Measurements from ENCODE around the gene USP17L21. TPM values are rescaled to one million over a fixed set of nuclear protein-coding genes. Genes with fewer than 3 reads are reported as not detected.
"Not testable (repeated sequence)": the region's sequence is repeated elsewhere in the genome, so short reads cannot be mapped to it uniquely, and the experiment has no call there.

USP17L21 gene, protein sequence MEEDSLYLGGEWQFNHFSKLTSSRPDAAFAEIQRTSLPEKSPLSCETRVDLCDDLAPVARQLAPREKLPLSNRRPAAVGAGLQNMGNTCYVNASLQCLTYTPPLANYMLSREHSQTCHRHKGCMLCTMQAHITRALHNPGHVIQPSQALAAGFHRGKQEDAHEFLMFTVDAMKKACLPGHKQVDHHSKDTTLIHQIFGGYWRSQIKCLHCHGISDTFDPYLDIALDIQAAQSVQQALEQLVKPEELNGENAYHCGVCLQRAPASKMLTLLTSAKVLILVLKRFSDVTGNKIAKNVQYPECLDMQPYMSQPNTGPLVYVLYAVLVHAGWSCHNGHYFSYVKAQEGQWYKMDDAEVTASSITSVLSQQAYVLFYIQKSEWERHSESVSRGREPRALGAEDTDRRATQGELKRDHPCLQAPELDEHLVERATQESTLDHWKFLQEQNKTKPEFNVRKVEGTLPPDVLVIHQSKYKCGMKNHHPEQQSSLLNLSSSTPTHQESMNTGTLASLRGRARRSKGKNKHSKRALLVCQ
- not detected in 2 replicates for total RNA-seq (2021)
- Bru-seq, nascent RNA = not detected
- not detected for BruChase-seq, experiment 1, labeled RNA remaining after a 2-hour chase
- not detected for BruChase-seq, experiment 2, labeled RNA remaining after a 6-hour chase
- long read RNA-seq = 0 reads

DNA sequence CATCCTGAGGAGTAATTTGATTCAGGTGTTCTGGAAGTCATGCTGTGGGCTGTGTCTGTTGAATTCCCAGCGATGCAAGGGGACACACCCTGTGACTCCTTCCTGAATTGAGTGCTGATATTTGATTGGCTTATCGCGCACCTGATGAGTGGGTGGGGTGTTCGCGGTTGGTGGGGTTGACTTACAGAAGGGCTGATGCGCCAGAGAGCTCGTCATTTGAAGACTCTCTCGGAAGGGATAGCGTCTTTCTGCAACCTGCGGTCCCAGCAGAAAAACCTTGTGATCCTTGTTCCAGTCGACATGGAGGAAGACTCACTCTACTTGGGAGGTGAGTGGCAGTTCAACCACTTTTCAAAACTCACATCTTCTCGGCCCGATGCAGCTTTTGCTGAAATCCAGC is at the start of gene USP17L21:
TSS of gene USP17L21 (plus strand) at position 301 of the 400 bp plus-strand sequence. CDS start at position 301, 0 bp downstream.
- CTCF ChIA-PET; H3K27me3 ChIP-seq (replicated peaks; ENCODE audit: insufficient read depth, low read depth, low read length, poor library complexity); H3K36me3 ChIP-seq (ENCODE audit: insufficient read depth, low read length, poor library complexity, severe bottlenecking); H3K4me1 ChIP-seq (ENCODE audit: insufficient read depth, low read length, poor library complexity, severe bottlenecking); H3K27ac ChIP-seq (ENCODE audit: low read depth, low read length, poor library complexity, severe bottlenecking); H3K4me3 ChIP-seq (ENCODE audit: low read depth, low read length, poor library complexity, severe bottlenecking); BruUV-seq (replicated peaks); DNase-seq (ENCODE audit: low spot score); POLR2A ChIA-PET (ENCODE audit: low non-redundant PET); intact Hi-C loops (cut with micrococcal nuclease; ENCODE audit: unreplicated experiment); H3K9me3 ChIP-seq (ENCODE audit: low read depth, low read length, poor library complexity, severe bottlenecking): not testable (repeated sequence)

DNA sequence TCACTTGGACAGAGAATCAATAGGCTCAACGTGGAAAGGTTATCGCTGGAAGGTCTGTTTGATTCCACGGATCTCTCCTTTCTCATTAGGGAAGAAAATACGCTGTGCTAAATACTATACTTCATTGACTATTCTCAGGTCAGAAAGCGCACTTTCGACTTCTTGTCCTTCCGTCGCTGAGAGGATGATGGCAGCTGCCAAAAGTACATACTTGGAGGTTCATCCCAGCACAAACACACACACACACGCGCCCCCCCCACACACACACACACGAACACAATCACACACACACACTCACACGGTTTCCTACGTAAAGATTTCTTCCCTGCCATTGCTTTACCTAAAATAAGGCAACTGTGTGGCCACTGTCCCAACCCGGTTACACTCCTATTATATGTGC is 48.0 kb upstream of the USP17L21 start:
- not testable (repeated sequence) for BruUV-seq (replicated peaks)

DNA sequence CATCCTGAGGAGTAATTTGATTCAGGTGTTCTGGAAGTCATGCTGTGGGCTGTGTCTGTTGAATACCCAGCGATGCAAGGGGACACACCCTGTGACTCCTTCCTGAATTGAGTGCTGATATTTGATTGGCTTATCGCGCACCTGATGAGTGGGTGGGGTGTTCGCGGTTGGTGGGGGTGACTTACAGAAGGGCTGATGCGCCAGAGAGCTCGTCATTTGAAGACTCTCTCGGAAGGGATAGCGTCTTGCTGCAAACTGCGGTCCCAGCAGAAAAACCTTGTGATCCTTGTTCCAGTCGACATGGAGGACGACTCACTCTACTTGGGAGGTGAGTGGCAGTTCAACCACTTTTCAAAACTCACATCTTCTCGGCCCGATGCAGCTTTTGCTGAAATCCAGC is 47.6 kb upstream of the USP17L21 start, which contains the start of gene USP17L11:
TSS of gene USP17L11 (plus strand) at position 301 of the 400 bp plus-strand sequence. CDS start at position 301, 0 bp downstream.
- CTCF ChIA-PET; H3K27ac ChIP-seq (ENCODE audit: low read depth, low read length, poor library complexity, severe bottlenecking); H3K4me1 ChIP-seq (ENCODE audit: insufficient read depth, low read length, poor library complexity, severe bottlenecking); BruUV-seq (replicated peaks); H3K27me3 ChIP-seq (replicated peaks; ENCODE audit: insufficient read depth, low read depth, low read length, poor library complexity); intact Hi-C loops (cut with micrococcal nuclease; ENCODE audit: unreplicated experiment); H3K4me3 ChIP-seq (ENCODE audit: low read depth, low read length, poor library complexity, severe bottlenecking); POLR2A ChIA-PET (ENCODE audit: low non-redundant PET); H3K36me3 ChIP-seq (ENCODE audit: insufficient read depth, low read length, poor library complexity, severe bottlenecking); H3K9me3 ChIP-seq (ENCODE audit: low read depth, low read length, poor library complexity, severe bottlenecking); DNase-seq (ENCODE audit: low spot score): not testable (repeated sequence)

More for the DNA sequence above, 48.0 kb upstream of the USP17L21 start:
- intact Hi-C loops (cut with micrococcal nuclease; ENCODE audit: unreplicated experiment); H3K27me3 ChIP-seq (replicated peaks; ENCODE audit: insufficient read depth, low read depth, low read length, poor library complexity); CTCF ChIA-PET; H3K27ac ChIP-seq (ENCODE audit: low read depth, low read length, poor library complexity, severe bottlenecking); H3K36me3 ChIP-seq (ENCODE audit: insufficient read depth, low read length, poor library complexity, severe bottlenecking); H3K4me3 ChIP-seq (ENCODE audit: low read depth, low read length, poor library complexity, severe bottlenecking); POLR2A ChIA-PET (ENCODE audit: low non-redundant PET); H3K9me3 ChIP-seq (ENCODE audit: low read depth, low read length, poor library complexity, severe bottlenecking); DNase-seq (ENCODE audit: low spot score); H3K4me1 ChIP-seq (ENCODE audit: insufficient read depth, low read length, poor library complexity, severe bottlenecking): not testable (repeated sequence)

DNA sequence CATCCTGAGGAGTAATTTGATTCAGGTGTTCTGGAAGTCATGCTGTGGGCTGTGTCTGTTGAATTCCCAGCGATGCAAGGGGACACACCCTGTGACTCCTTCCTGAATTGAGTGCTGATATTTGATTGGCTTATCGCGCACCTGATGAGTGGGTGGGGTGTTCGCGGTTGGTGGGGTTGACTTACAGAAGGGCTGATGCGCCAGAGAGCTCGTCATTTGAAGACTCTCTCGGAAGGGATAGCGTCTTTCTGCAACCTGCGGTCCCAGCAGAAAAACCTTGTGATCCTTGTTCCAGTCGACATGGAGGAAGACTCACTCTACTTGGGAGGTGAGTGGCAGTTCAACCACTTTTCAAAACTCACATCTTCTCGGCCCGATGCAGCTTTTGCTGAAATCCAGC is 42.8 kb upstream of the USP17L21 start, which contains the start of gene USP17L12:
TSS of gene USP17L12 (plus strand) at position 301 of the 400 bp plus-strand sequence. CDS start at position 301, 0 bp downstream.
- H3K4me1 ChIP-seq (ENCODE audit: insufficient read depth, low read length, poor library complexity, severe bottlenecking); DNase-seq (ENCODE audit: low spot score); H3K4me3 ChIP-seq (ENCODE audit: low read depth, low read length, poor library complexity, severe bottlenecking); BruUV-seq (replicated peaks); H3K36me3 ChIP-seq (ENCODE audit: insufficient read depth, low read length, poor library complexity, severe bottlenecking); H3K27ac ChIP-seq (ENCODE audit: low read depth, low read length, poor library complexity, severe bottlenecking); intact Hi-C loops (cut with micrococcal nuclease; ENCODE audit: unreplicated experiment); H3K27me3 ChIP-seq (replicated peaks; ENCODE audit: insufficient read depth, low read depth, low read length, poor library complexity); POLR2A ChIA-PET (ENCODE audit: low non-redundant PET); H3K9me3 ChIP-seq (ENCODE audit: low read depth, low read length, poor library complexity, severe bottlenecking); CTCF ChIA-PET: not testable (repeated sequence)

DNA sequence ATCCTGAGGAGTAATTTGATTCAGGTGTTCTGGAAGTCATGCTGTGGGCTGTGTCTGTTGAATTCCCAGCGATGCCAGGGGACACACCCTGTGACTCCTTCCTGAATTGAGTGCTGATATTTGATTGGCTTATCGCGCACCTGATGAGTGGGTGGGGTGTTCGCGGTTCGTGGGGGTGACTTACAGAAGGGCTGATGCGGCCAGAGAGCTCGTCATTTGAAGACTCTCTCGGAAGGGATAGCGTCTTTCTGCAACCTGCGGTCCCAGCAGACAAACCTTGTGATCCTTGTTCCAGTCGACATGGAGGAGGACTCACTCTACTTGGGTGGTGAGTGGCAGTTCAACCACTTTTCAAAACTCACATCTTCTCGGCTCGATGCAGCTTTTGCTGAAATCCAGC is 38.1 kb upstream of the USP17L21 start, which contains the start of gene USP17L13:
TSS of gene USP17L13 (plus strand) at position 301 of the 400 bp plus-strand sequence. CDS start at position 301, 0 bp downstream.
- H3K4me3 ChIP-seq (ENCODE audit: low read depth, low read length, poor library complexity, severe bottlenecking); H3K27me3 ChIP-seq (replicated peaks; ENCODE audit: insufficient read depth, low read depth, low read length, poor library complexity); H3K4me1 ChIP-seq (ENCODE audit: insufficient read depth, low read length, poor library complexity, severe bottlenecking); DNase-seq (ENCODE audit: low spot score); H3K27ac ChIP-seq (ENCODE audit: low read depth, low read length, poor library complexity, severe bottlenecking); H3K36me3 ChIP-seq (ENCODE audit: insufficient read depth, low read length, poor library complexity, severe bottlenecking); CTCF ChIA-PET; BruUV-seq (replicated peaks); intact Hi-C loops (cut with micrococcal nuclease; ENCODE audit: unreplicated experiment); POLR2A ChIA-PET (ENCODE audit: low non-redundant PET); H3K9me3 ChIP-seq (ENCODE audit: low read depth, low read length, poor library complexity, severe bottlenecking): not testable (repeated sequence)

DNA sequence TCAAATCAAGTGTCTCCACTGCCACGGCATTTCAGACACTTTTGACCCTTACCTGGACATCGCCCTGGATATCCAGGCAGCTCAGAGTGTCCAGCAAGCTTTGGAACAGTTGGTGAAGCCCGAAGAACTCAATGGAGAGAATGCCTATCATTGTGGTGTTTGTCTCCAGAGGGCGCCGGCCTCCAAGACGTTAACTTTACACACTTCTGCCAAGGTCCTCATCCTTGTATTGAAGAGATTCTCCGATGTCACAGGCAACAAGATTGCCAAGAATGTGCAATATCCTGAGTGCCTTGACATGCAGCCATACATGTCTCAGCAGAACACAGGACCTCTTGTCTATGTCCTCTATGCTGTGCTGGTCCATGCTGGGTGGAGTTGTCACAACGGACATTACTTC is 32.4 kb upstream of the USP17L21 start:
- H3K4me3 ChIP-seq (ENCODE audit: low read depth, low read length, poor library complexity, severe bottlenecking); BruUV-seq (replicated peaks); CTCF ChIA-PET; DNase-seq (ENCODE audit: low spot score); POLR2A ChIA-PET (ENCODE audit: low non-redundant PET); H3K27me3 ChIP-seq (replicated peaks; ENCODE audit: insufficient read depth, low read depth, low read length, poor library complexity); H3K4me1 ChIP-seq (ENCODE audit: insufficient read depth, low read length, poor library complexity, severe bottlenecking); intact Hi-C loops (cut with micrococcal nuclease; ENCODE audit: unreplicated experiment); H3K9me3 ChIP-seq (ENCODE audit: low read depth, low read length, poor library complexity, severe bottlenecking); H3K36me3 ChIP-seq (ENCODE audit: insufficient read depth, low read length, poor library complexity, severe bottlenecking); H3K27ac ChIP-seq (ENCODE audit: low read depth, low read length, poor library complexity, severe bottlenecking): not testable (repeated sequence)

DNA sequence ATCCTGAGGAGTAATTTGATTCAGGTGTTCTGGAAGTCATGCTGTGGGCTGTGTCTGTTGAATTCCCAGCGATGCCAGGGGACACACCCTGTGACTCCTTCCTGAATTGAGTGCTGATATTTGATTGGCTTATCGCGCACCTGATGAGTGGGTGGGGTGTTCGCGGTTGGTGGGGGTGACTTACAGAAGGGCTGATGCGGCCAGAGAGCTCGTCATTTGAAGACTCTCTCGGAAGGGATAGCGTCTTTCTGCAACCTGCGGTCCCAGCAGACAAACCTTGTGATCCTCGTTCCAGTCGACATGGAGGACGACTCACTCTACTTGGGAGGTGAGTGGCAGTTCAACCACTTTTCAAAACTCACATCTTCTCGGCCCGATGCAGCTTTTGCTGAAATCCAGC is 28.6 kb upstream of the USP17L21 start, which contains the start of gene USP17L15:
TSS of gene USP17L15 (plus strand) at position 301 of the 400 bp plus-strand sequence. CDS start at position 301, 0 bp downstream.
- H3K4me3 ChIP-seq (ENCODE audit: low read depth, low read length, poor library complexity, severe bottlenecking); H3K4me1 ChIP-seq (ENCODE audit: insufficient read depth, low read length, poor library complexity, severe bottlenecking); BruUV-seq (replicated peaks); intact Hi-C loops (cut with micrococcal nuclease; ENCODE audit: unreplicated experiment); H3K27me3 ChIP-seq (replicated peaks; ENCODE audit: insufficient read depth, low read depth, low read length, poor library complexity); H3K9me3 ChIP-seq (ENCODE audit: low read depth, low read length, poor library complexity, severe bottlenecking); H3K27ac ChIP-seq (ENCODE audit: low read depth, low read length, poor library complexity, severe bottlenecking); H3K36me3 ChIP-seq (ENCODE audit: insufficient read depth, low read length, poor library complexity, severe bottlenecking); CTCF ChIA-PET; POLR2A ChIA-PET (ENCODE audit: low non-redundant PET); DNase-seq (ENCODE audit: low spot score): not testable (repeated sequence)

Measured in A673 (cell line).